Hematopoietic multipotent progenitor cell treated with erythropoietin and hydrocortisone succinate and interleukin-3 and kit ligand, for 17 days (in vitro differentiated cells): ENCODE measurements around the gene TRPM3.

Experiments used
- DNase-seq: peaks from one replicate; pipeline ENCODE4 v3.0.0-alpha.2; 2015; ENCODE audit warnings: low spot score

TRPM3 gene

GRCh38 chr9:70579686-70580085 is 541.7 kb downstream of the TRPM3 start:
- no peak for DNase-seq

- DNase-seq: peak; percentile 14
Measured at GRCh38 chr9:70578720-70579119, 542.7 kb downstream of the TRPM3 start.

DNA sequence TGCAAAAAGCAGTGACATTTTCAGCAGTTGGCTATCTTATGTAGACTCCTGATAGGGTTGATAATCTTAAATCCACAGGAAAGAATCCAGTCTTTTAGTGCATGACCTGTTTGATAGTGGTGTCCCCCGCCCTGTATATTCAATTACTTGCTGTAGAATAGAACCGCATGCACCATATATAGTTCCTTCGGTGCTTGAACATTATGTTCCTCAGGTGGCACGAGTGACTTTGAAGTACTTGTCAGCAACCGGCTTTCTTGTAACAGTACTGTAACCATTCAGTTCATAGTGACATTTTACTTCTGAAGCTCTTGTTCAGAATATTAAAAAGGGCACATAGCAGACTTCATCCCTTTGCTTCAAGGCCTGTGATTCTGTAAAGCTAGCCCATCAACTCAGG is 543.8 kb downstream of the TRPM3 start:
- DNase-seq: no peak

DNA sequence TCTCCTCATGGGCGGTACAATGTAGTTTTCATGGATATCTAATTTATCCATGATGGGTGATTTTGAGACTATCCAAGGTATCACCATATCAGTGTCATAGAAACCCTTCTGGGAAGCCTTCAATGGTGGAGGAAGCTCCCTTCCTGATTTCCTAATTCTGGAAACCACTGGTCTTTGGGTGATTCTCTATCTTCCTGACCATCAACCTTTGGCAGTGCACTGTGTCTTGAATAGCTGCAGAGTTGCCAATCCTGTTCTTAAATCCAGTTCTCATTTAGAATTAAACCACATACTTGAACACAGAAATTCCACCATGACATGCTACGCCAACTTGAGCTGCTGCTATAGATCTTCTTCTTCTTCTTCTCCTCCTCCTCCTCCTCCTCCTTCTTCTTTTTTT is 545.3 kb downstream of the TRPM3 start:
- DNase-seq: no peak

DNA sequence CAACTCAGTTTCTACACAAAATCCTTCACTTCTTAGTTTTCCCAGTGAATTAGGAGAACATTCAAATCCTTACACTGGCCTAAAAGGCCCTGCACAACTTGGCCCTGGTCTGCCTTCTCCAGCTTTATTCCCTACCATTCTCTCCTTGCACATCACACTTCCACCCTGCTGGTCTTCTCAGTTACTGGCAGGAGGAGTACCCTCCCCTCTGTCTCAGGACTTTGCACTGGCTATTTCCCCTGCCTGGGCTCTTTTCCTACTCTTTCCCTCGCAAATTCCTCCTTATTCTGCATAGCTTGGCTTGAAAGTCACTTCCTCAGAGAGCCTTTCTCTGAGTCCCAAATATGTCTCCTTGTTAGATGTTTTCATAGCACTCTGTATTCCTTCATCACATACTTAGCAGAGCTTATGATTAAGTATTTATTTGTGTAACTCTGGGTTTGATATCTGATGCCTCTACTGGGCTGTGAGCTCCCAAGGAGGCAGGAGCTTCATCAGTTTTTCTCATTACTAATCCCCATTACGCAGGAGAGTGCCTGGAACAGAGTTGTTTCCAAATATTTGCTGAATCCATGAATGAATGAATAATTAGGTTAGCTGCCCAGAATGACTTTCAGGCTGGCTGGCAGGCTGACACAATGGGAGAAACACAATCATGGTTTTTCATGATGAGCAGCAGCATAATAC is 547.1 kb downstream of the TRPM3 start:
- no peak for DNase-seq

DNA sequence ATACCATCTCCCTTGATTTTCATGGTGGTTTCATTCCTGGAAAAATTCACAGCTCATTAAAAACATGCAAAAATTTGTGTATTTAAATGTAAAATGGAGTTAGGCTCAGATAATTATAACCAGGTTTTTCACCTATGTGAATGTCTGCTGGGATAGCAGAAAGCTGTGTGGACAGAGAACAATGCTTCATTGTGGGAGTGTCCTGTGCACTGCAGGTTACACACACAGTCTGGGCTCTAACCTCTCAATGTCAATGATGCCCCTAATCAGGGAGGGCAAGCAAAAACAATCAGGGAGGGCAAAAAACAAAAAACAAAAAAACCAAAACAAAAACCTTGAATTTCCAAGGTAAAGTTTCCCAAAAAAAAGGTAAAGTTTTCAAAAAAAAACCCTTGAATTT is 548.1 kb downstream of the TRPM3 start:
- DNase-seq: no peak

DNA sequence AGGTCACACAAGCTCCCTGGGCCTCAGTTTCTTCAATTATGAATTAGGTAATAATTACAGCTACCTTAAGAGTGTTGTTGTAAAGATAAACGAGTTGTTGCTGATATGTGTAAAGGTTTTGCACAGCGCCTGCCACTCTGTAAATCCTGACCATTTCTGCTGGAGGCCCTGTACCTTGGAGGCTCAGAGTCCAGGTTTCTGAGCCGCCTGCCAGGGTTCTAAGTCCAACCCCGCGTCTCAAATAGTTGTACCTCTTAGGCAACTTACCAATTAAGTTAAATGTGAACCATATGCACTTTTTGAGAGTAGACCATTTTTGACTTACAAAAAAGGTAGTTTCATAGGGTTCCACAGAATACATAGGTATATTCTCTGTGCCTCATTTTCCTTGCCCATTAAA is 550.2 kb downstream of the TRPM3 start:
- DNase-seq: no peak

GRCh38 chr9:70569791-70570190 is 551.6 kb downstream of the TRPM3 start:
- DNase-seq: no peak

DNA sequence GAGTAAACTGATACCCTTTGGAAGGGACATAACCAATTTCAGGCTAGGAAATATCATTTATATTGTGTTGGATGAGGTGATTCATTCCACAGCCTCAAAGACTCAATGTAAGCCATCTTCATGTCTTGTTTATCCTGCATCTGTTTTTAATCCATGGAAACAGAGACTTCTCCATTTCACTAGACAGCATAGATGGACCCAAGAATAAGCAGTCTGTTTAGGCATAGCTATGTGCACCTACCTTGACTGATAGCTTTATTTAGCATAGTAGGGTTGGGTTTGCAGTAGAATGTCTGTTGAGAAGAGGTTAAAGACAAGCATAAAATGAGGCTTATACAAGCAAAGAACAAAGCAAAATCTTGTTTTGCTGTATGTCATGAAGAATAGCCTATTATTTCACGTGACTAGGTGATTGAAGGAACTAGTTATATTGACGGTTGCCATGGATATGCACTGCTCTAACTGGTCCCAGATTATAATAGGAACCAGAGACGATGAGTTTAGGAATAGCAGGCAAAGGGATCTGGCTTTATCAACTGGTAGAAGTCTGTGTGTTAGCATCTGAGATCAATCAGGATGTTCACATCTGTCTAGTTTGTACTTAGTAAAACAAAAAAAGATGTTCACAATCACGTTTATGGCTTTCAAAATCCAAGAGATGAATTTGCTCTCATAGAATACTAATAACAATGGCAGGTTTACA is 552.2 kb downstream of the TRPM3 start:
- no peak for DNase-seq

GRCh38 chr9:70567511-70567910 is 553.9 kb downstream of the TRPM3 start:
- DNase-seq: no peak

DNA sequence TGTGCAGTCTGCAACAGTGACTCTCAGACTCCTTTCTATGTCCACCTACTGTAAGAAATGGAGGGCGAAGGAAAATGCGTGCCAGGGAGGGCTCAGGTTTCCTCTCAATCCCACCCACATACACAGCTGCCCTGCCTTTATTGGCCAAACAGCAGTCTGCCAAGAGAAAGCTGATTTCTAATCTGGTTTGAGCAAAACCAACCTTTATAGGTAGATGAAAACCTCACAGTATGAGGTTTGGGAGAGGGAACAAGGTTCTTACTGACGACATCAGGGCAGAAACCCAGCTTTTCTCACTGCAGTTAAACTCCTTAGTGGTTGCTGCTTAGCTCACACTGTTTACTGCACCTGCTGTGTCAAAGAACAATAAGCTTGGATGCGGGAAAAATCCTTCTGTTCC is 554.7 kb downstream of the TRPM3 start:
- no peak for DNase-seq

- no peak for DNase-seq
Measured at GRCh38 chr9:70566066-70566465, 555.4 kb downstream of the TRPM3 start.

GRCh38 chr9:70564468-70565335 is 556.7 kb downstream of the TRPM3 start:
- DNase-seq: no peak

DNA sequence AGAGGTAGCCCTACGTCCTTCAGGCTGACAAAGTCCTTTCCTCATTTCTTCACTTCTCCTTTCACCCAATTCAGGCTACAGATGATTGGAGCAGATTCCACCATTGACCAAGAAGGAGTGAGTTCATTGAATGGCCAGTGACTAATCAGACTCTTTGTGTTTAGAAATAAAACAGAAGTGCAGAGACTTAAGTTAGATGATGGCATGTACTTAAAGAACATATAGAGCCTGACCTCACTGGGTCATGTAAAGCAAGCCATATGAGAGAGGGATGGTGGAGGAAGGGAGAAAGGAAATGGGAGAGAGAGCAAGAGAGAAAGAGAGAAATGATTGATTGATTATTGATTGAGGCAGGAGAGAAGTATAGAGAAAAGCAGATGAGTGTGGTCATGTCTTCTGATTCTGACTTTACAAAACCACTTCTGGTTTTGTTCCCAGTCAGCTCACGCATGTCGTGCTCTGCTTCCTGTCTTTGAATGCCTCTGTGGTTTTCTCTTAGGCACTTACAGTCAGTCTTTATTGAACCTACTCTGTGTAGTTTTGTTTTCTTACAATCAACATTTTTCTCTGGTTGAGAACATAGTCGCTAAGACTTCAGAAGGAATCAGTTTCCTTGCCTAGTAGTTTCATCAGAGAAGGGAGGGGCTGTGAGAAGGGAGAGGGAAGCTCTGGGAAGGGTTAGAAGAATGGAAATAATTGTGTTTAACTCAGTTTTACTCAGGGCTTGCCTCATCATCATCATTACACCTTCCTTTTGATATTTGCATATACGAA is 557.8 kb downstream of the TRPM3 start:
- DNase-seq: no peak

- DNase-seq: no peak
Measured at GRCh38 chr9:70563010-70563409, 558.4 kb downstream of the TRPM3 start.

DNA sequence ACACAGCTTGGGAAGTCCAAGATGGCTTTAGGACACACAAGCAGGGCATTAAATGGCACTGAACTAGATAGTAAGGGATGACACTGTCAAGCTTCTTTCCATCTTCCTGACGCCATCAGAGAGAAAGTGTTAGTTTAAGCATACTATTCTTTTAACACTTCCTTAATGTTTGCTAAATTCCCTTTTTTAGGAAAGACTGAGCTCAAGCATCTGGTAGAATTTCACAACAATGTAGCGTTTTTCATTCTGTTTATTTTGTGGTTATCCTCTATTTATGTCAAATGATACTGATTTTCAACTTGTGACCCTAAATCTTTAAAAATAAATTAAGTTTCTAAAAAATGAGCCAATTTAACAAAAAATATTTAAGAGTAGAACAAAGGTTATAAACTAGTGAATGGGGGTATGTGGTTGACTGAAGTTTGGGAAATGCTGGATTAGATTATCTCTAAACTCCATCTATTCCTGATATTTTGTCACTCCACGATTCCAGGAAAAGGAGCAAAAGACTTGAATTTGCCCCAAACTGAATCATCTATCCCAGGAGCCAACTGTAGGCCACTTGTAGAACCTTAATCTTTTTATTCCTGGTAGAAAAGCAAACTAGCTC is 559.5 kb downstream of the TRPM3 start:
- DNase-seq: no peak

- DNase-seq: no peak
Measured at GRCh38 chr9:70561111-70561510, 560.3 kb downstream of the TRPM3 start.

GRCh38 chr9:70559102-70559501 is 562.3 kb downstream of the TRPM3 start:
- no peak for DNase-seq

GRCh38 chr9:70557661-70558369 is 563.6 kb downstream of the TRPM3 start:
- no peak for DNase-seq

- DNase-seq: no peak
Measured at GRCh38 chr9:70556771-70557170, 564.6 kb downstream of the TRPM3 start.

DNA sequence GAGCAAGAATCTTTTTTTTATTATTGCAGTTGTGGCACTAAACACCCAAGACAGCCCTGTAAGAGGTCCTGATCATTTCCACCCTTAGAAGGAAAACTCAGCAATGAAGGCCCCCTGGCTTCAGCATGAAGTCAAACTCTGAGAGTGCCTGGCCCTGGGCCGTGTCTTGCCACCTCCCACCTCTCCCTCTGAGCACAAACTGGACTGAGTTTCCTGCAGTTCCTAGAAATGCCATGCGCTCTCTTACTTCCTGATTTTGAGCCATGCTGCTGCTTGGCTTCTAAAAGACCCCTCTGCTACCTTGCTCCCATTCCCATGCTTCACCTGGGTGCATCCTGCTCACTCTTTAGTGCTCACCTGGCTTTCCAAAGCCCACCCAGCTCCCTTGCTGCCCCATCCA is 566.5 kb downstream of the TRPM3 start:
- no peak for DNase-seq
